Measurements from ENCODE around the gene EVI5.

EVI5 gene

DNA sequence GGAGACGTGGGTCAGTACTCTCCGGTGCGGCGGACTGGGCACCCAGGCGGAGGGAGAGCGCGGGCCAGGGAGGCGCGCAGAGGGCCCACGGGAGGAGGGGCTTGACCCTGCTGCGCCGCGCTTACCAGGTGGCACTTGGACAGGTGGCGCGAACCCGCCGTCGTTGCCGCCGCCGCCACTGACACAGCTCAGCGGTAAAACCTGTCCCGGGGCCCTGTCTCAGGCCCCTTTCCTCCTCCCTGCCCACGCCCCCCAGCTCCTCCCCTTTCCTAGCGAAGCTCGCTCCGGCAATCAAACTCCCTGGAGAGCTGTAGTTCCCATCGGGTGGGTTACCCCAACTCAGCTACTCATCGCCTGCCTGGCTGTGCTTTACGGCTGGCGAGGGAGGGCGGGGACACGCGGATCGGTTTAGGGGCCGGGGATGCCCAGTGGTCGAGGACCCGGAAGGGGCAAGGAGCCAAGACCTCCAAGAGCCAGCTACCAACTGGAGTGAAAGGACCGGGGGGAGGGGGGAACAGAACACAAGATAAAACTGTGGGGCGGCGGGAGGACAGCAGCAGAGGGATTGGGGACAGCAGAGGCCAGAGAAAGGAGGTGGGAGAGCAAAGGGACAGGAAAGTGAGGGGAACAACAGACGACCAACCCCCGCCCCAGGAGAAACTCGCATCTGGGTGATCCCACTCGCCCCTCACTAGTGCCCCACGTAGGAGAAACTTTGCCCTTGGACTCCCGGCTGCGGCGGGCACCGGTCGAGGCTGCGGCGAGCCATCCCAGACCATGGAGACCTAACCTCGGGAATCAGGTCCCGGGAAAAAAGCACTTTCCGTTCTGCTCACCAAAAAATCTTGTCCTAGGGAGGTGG, 301.1 kb downstream of the EVI5 start:
- peak; percentile 53 for DNase-seq (ENCODE audit: low spot score)

DNA sequence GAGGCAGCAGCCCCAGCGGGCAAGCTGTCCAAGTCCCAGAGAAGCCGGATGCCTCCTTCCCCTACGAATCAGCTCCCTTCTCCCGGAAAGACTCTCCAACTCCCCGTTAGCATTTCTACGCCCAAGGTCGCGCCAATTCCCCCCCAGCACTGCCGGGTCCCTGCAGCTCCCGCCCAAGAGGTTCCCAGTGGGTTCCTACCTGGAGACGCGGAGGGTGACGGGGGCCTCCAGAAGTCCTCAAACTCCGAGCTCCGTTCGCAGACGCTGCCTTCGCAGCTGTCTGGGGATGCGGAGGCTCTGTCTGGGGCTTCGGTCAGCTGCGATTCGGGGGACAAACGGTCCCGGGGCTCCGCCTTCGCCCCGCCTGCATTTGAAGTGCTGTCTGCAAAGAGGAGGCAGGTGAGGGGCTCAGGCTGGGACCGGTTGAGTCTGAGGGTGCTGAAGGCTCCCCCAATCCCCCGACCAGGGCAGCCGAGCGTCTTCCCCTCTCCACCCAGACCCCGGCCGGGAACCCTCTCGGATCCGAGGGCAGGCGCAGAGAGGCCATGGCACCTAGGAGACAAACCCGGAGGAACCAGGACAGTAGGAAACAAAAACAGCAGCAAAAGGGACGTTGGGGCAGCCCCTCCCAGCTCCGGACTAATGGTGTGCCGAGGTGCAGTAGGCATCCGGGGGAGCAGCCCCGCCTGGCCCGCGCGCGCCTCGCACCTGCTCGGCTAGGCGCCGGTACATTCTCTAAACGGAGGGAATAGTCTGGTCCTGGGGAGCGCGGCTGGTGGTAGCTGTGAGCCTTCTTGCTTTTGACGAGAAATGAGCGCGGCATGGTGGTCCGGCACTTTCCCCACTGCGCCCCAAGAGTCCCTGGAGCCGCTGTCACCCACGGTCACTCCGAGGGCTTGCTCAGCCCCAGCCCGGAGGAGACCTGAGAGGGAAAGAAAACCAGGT, 302.0 kb downstream of the EVI5 start:
- peak; percentile 33 for DNase-seq (ENCODE audit: low spot score)

DNA sequence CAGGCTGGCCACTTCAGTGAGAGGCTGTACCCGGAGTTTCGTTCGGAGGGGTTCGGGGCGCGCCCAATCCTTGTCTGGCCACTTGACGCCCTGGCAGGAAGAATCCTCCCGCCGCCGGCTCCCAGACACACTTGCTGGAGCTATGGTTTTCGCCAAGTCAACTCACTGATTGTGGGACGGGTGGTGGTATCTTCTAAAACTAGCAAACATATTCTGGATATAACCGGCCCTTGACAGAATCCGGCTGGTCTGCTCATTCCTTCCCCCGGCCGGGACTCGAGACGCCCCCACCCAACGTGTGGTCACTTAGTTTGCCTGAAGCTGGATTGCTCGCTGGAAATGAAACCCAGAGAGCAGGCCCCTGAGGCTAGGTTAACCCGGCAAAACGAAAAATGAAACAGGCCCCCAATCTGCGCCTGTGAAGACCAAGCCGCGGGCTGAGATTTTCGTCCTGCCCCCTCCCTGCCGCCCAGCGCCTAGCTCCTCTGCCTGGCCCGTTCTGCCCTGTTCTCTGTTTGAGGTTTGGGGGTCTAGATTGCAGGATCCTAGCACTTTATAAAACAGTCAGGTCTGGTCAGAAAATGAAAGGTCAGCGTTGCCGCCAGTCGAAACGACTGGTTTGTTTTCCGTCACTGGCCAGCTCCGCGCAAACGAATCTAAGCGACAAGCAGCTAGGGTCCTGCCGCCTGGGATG, 302.8 kb downstream of the EVI5 start:
- no peak for DNase-seq (ENCODE audit: low spot score)

DNA sequence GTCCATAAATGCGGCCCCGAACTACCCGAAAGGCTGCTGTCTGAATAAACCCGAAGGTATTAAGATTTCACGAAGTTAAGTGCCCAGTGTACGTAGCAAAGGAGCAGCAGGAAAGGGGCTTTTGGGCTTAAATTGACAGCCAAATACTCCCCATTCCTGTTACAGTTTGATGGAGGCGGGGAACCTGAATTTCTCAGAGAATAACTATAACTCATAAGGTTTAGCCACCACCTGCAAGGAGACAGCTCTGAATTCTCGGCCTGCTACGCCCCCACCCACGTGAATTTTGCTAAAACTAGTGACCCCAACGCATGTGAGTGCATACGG, 303.3 kb downstream of the EVI5 start:
- DNase-seq (ENCODE audit: low spot score), result no peak

DNA sequence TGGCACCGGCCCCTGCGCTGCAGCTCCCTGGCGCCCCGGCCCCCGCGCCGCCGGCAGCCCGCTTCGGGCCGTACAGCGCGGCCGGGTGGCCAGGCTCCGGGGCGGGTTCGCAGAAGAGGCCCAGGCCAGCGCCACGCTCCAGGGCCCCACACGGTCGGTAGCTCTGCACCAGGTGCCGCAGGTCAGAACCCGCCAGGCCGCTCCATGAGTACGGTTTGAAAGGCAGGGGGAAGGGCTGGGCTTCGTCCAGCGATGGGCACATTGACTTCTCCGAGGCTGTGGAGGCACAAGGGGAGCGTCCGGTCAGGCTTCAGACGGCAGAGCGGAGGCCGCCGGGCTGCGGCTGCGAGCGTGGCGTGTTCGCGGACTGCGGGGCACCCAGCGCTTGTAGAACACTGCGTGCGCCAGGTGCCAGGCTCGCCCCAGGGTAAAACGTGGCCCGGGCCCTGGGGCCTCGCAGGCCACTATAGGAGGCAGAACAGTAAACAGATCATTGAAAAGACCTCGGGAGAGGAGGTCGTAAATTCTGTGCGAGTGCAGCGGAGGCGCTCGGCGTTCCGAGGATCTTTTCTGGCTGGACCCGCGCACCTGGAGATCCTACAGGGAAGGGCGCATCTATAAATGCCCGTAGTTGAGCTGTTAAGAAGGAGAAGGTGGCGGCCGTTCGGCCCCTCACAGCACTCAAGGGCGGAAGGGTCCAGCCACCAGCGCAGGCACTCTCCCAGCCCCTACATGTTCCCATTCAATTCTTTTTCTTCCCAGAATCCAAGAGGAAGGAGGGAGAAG, 303.9 kb downstream of the EVI5 start:
- DNase-seq (ENCODE audit: low spot score), result peak; percentile 46

DNA sequence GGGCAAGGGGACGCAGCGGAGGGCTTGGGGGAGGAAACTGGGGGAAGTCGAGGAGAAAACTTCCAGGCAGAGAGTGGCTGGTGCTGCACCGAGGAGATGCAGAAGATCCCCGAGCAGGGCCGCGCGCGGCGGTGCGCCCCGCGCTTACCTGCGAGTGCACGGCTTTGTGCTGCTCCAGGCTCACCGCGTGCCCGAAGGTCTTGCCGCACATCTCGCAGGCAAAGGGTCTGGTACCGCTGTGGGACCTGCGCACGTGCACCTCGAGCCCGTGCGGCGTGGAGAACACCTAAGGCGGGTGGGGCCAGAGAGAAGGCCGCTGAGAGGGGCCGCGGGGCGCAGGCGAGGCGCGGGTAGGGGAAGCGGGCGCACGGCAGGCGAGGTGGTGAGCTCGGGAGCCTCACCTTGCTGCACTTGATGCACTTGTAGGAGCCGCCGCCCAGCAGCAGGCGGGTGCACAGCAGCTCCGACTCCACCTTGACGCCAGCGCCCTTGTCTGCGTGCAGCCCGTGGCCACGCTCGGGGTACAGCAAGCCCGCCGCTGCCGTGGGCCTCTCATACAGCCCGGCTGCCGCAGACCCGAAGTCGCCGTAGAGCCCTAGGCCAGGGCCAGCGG, 304.6 kb downstream of the EVI5 start:
- DNase-seq (ENCODE audit: low spot score), result peak; percentile 44

DNA sequence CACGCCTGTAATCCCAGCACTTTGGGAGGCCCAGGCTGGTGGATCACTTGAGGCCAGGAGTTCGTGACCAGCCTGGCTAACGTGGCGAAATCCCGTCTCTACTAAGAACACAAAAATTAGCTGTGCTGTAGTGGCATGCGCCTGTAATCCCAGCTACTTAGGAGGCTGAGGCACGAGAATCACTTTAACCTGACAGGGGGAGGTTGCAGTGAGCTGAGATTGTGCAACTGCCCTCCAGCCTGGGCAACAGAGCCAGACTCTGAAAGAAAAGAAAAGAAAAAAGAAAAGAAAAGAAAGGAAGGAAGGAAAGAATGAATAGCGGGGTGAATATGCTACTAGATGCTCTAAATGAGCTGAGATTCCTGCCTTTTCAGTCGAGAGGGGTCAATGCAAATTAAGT, 305.3 kb downstream of the EVI5 start:
- DNase-seq (ENCODE audit: low spot score), result no peak

DNA sequence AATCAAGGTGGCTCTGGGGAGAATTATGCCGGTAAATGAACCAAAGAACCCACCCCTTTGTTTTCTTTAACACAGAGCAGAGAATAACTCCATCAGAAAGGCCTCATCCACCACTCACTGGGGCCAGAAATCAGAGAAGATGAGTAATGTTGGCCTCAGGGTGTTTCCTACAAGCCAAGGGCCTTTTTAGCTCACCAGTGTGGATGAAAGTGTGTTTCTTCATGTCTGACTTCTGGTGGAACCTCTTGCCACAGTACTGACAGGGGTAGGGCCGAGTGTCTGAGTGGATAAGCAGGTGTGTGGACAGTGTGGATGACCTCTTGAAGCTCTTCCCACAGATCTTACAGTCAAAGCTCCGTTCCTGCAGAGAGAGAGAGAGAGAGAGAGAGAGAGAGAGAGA, 306.5 kb downstream of the EVI5 start:
- DNase-seq (ENCODE audit: low spot score), result no peak

DNA sequence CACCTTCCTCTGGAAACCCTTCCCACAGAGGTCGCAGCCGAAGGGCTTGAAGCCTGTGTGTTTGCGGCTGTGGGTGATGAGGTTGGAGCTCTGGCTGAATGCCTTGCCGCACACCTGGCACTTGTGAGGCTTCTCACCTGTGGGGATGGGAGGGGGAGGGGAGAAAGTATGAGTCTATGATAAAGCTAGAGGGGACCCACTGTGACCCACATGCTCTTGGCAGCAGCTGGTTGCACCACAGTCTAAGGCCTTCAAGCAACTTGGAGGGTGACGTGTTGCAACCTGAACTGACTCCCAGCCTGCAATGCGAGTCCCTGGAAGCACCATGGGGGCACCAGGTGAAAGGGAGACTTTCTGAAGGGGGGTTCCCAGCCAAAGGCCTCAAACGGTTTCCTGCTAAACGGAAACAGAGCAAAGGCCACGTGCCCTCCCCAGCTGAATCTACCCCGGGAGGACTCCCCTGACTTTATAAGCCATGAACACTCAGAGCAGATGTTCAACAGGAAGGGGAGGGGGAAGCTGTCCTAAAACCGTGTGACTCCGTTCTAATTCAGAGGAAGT, 308.8 kb downstream of the EVI5 start:
- DNase-seq (ENCODE audit: low spot score), result no peak

DNA sequence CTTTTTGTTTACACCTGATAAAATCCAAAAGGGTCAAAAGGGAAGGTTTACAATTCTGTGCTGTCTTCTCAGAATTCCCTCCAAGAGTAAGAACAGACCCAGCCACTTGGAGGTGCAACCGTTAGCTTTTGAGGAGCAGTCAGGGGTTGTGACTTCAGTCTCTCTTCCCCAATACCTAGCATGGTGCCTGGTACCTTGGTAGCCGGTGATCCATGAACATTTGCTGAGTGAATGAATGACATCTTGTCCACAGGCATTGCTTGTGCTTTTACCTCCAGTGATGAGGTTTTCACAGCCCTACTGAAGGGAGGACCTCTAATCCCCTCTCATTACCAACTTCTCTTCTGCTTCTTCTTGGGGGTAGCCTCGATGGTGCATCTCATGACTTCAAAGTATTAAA, 309.9 kb downstream of the EVI5 start:
- DNase-seq (ENCODE audit: low spot score), result no peak

DNA sequence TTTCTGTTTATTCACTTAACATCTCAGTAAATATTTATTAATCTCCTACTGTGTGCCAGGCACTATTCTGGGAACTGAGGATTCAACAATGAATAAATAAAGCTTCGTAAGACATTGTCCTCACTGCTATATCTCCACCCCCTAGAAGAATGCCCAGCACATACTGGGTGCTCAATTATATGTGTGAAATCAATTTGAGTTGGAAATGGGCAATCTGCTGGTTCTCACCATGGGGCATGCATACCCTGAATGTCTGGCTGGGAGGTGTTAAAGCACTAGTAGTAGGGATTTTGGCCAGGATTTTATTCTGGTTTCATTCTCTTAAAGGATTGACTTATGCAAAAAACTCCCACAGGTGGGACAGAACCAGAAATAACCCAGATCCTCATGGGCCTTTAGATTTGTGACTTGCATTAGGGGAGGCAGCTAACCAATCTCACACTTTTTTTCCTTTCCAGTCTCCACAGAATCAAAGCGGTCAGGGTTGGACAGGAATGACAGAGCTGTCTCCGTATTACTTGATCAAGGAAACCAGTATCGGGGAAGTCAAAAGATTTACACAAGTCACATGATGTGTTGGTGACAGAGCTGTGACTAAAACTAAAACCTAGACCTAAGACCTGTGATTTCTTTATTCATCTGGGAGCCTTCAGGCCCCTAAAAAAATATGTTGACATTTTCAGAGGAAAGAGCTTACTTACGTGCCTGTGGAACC, 311.0 kb downstream of the EVI5 start:
- no peak for DNase-seq (ENCODE audit: low spot score)

DNA sequence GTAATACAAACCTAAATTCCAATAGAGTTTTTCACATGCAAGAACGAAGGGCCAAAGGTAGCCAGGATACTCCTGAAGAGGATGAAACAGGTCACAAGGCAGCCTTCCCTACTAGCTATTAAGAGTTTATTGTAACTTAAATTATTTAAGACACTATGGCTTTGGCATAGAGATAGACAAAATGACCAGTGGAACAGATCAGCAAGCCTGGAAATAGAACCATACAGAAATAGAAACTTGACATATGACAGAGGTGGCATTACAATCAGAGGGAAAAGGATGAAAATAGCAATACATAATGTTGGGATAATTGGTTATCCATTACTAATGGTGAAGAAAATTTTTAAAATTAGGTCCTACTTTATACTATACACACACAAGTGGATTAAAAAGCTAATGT, 314.7 kb downstream of the EVI5 start:
- no peak for DNase-seq (ENCODE audit: low spot score)

DNA sequence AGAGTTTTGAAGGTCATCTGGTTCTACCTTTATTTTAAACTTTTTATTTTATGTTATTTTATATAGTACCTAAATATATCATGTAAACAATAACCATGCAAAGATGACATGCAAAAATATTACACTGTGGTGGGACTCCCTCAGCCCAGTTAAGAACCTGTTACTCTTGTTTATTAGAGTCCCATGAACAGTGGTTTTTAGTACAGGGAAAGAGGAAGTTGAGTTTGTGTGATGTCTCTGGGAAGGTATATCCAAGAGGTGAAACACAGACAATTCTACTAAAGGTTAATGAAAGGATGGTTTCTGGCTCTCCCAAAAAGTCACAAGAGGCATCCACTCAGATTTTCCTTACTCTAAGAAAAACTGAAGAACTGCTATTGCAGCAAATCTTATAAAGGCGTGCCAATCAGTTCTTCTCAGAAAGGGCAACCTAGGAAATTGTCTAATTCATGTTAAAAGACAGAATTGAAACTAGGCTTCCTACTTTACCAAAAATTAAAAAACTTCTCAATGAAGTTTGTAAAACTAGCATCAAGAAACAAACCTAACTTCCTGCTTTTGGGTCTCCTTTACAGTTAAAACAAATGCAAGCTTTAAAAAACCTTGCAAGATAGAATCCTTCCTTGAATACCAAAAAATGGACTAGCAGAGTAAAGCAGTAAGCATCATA, 318.1 kb downstream of the EVI5 start:
- DNase-seq (ENCODE audit: low spot score), result no peak

DNA sequence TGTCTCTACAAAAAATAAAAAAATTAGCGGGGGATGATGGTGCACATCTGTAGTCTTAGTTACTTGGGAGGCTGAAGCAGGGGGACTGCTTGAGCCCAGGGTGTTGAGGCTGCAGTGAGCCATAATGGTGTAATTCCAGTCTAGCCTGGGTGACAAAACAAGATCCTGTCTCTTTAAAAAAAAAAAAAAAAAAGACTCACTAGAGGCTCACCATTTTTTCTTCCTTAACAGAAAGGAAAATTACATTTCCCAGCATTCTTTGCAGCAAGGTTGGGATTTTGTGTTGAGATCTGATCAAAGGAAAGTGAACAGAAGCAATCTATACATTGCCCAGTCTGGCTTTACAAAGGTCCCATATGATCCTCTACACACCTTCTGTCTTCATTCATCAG, 319.7 kb downstream of the EVI5 start:
- DNase-seq (ENCODE audit: low spot score), result no peak

DNA sequence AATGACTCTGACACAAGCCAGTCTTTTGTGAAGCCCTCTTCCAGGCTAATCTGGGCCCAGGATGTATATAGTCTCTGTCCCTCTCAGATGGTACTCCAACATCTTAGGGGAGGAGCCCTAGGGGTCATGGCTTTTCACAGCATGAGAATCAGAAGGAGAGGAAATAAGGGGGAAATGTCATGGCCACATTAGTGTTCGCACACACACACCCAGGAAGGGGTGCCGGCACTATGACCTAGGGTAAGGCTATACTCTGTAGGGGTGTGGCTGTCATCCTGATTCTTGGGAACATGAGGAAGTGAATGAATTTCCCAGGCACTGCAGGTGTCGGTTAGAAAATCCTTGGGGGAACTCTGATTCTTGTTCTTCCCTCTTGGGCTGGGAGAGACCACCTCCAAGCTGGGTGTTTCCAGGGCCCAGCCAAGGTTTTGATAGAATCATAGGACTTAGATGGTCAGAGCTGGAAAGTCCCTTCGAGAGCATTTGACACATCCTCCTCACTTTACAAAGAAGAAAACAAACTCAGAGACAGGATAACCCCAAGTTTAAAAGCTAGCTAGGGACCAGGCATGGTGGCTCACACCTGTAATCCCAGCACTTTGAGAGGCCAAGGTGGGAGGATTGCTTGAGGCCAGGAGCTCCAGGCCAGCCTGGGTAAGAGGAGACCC, 320.2 kb downstream of the EVI5 start:
- DNase-seq (ENCODE audit: low spot score), result no peak

DNA sequence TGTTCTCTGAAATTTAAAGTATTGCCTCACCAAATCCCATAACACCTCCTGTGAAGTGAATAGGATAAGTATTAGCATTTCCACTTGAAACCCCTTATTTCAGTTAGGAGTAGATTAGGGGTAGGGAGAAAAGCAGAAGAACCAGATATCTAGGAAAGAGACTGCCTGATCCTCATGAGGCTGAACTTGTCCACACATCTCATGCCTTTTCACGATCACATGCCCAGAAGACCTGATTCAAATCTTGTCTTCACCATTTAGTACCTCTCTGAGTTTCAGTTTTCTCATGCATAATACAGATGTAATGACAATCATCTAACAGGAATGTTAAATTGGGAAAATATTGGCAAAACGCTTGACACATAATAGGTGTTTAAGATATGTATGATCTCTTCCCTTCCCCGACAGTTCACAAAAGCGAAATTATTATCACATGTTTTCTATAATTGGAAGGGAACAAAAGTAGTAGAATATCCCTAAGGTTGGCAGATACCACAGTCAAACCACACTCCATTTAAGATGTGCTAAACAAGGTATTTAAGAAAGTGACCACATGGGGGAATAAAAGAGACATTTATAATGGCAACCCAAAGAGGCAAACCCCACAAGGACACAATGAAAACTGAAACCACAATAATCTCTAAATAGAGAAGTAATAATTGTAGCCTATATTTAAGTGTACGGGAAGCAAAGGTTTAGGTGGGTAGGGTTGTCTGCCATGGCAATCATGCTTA, 323.4 kb downstream of the EVI5 start:
- no peak for DNase-seq (ENCODE audit: low spot score)

DNA sequence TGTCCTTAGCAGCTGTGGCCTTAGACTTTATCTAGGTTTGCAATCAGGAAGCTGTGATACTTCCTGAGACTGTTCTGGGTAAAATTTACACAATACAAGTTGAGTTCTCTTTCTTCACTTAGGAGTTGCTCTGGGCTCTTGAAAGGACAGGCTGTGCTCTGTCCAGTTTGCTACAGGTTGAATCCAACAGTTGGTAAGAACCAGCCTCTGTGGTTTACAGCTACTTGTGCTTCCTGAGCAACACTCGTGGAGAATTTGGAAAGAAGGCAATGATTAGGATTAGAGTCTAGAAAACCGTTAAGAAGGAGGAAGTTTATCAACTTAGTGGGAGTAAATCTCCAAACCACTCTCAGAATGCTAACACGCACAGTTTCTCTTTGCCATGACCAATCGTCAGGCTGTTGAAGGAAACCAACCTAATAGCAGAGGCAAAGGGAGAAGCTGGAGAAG, 325.0 kb downstream of the EVI5 start:
- no peak for DNase-seq (ENCODE audit: low spot score)

Measured in iPS-NIHi11 (cell line).